ENCODE measurements around the gene TTLL1.

Gene TTLL1

DNA sequence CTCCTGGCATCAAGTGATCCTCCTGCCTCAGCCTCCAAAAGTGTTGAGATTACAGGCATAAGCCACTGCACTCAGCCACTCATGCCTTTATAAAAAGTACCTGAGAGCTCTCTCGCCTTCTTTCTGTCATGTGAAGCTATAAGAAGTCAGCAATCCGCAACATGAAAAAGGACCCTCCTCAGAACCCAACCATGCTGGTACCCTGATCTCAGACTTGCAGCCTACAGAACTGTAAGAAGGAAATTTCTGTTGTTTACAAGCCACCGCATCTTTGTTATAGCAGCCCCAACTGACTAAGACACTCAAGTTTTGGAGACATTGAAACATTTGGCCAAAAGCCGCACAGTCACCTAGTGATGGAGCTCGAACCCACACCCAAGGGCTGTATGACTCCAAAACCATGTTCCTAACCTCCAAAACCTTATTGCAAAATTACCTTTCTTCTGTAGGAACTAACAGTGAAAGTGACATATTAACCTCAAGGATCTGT lies 83.1 kb downstream of the TTLL1 start:
- H3K27me3 Mint-ChIP-seq (ENCODE audit: low read depth), result no peaks in the 10 kb centered on the region
- no peaks in the 10 kb centered on the region for H3K36me3 Mint-ChIP-seq (ENCODE audit: low read depth)
- TF ChIP-seq, protein P1, sequence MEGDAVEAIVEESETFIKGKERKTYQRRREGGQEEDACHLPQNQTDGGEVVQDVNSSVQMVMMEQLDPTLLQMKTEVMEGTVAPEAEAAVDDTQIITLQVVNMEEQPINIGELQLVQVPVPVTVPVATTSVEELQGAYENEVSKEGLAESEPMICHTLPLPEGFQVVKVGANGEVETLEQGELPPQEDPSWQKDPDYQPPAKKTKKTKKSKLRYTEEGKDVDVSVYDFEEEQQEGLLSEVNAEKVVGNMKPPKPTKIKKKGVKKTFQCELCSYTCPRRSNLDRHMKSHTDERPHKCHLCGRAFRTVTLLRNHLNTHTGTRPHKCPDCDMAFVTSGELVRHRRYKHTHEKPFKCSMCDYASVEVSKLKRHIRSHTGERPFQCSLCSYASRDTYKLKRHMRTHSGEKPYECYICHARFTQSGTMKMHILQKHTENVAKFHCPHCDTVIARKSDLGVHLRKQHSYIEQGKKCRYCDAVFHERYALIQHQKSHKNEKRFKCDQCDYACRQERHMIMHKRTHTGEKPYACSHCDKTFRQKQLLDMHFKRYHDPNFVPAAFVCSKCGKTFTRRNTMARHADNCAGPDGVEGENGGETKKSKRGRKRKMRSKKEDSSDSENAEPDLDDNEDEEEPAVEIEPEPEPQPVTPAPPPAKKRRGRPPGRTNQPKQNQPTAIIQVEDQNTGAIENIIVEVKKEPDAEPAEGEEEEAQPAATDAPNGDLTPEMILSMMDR (IDR thresholded peaks at IDR 0.05; ENCODE audit: unreplicated experiment in 3 of 3), result no peak
- no peaks in the 10 kb centered on the region for H3K9me3 Mint-ChIP-seq
- peaks cover 61% of the 10 kb centered on the region for H3K4me1 Mint-ChIP-seq
- peak overlapping the region in 1 of 3 experiments; percentile 29 for H3K27ac Mint-ChIP-seq
- no peak overlapping the region for H3K4me3 Mint-ChIP-seq

- Mint-ChIP-seq H3K9me3 (no peaks in the 10 kb centered on the region), H3K27ac (peak overlapping the region in 1 of 3 experiments; percentile 29), H3K27me3 (ENCODE audit: low read depth) (no peaks in the 10 kb centered on the region), H3K4me3 (no peak overlapping the region), H3K36me3 (ENCODE audit: low read depth) (no peaks in the 10 kb centered on the region), H3K4me1 (peaks cover 69% of the 10 kb centered on the region)
- TF ChIP-seq, protein P1 (IDR thresholded peaks at IDR 0.05; ENCODE audit: unreplicated experiment in 3 of 3), result no peak
Observed at GRCh38 chr22:43005106-43005505, 84.1 kb downstream of the TTLL1 start.

DNA sequence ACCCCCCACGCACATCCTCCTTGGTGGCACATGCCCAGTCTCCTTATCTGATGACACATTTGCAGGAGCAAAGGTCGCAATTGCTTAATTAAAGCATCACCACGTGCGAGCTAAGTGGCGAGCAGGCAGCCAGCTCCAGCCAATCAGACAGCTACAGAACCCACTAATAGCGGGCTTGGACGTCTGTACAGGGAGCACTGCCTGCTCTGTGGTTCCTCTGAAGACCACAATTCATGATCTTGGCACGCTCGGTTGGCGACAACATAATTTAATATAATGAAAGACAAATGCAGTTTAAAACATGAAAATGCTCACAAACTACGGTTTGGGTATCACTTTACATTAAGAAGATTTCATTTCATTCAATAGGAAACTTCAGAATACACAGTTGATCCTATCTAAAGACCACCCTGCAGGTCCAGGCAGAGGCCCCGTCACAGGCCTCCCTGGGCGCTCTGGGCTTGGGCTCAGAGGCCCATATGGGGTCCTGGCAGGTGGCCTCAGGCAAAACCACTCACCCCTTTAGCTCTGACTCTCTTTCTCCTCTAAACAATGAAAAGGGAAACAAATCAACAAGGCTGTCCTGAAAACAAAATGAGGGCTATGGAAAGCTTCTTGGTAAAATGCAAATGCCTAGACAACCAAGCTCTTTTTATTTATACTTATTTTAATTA lies 84.7 kb downstream of the TTLL1 start:
- Mint-ChIP-seq H3K27ac (peak overlapping the region; percentile 22 to 73 (median 29)), H3K4me1 (peaks cover 68% of the 10 kb centered on the region), H3K4me3 (no peak overlapping the region), H3K9me3 (no peaks in the 10 kb centered on the region), H3K27me3 (ENCODE audit: low read depth) (no peaks in the 10 kb centered on the region), H3K36me3 (ENCODE audit: low read depth) (no peaks in the 10 kb centered on the region)
- TF ChIP-seq, protein P1 (IDR thresholded peaks at IDR 0.05; ENCODE audit: unreplicated experiment in 3 of 3), result no peak

DNA sequence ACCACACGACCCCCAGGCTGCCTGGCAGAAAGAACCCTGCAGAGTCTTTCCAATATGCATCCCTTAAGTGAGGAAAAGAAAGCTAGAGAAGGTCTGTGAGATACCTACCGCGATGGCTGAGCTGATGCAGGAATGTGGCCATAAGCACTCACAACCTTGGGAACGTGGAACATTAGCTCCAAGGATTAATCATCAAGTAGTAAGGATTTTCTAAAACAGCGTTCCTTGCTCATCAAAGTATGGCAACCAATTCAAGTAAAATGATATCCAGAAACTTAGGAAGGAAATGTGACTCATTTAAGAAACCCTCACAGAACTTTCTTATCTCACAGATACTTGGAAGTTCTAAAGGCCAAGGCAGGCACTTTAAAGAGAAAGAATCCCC lies 87.0 kb downstream of the TTLL1 start:
- Mint-ChIP-seq H3K4me3 (no peak overlapping the region), H3K27me3 (ENCODE audit: low read depth) (no peaks in the 10 kb centered on the region), H3K36me3 (ENCODE audit: low read depth) (peaks cover 9% of the 10 kb centered on the region), H3K27ac (peak overlapping the region; percentile 10 to 59 (median 58)), H3K4me1 (peaks cover 62% of the 10 kb centered on the region), H3K9me3 (peaks cover 6% of the 10 kb centered on the region)
- TF ChIP-seq, protein P1 (IDR thresholded peaks at IDR 0.05; ENCODE audit: unreplicated experiment in 3 of 3), result no peak

- H3K27me3 Mint-ChIP-seq (ENCODE audit: low read depth), result no peaks in the 10 kb centered on the region
- H3K4me1 Mint-ChIP-seq, result peaks cover 62% of the 10 kb centered on the region
- TF ChIP-seq, protein P1 (IDR thresholded peaks at IDR 0.05; ENCODE audit: unreplicated experiment in 3 of 3), result no peak
- H3K9me3 Mint-ChIP-seq, result peaks cover 6% of the 10 kb centered on the region
- no peak overlapping the region for H3K4me3 Mint-ChIP-seq
- peaks cover 9% of the 10 kb centered on the region for H3K36me3 Mint-ChIP-seq (ENCODE audit: low read depth)
- peak overlapping the region; percentile 25 to 59 (median 28) for H3K27ac Mint-ChIP-seq
Observed at GRCh38 chr22:43001271-43002201, 87.7 kb downstream of the TTLL1 start.
